GM06990 (cell line): ENCODE results near the gene CCL5.

Experiments used
- DNase-seq: peaks from one replicate; pipeline ENCODE4 v3.0.0-alpha.2; 2011; ENCODE audit not compliant: insufficient read length; ENCODE audit errors: extremely low read depth
- H3K27me3 ChIP-seq: replicated peaks from 2 replicates; pipeline ENCODE4 v1.6.0; 2011; ENCODE audit warnings: low read length; ENCODE audit not compliant: control insufficient read depth, insufficient read depth
- H3K36me3 ChIP-seq: 2 replicates; pipeline ENCODE4 v1.5.1; 2011; ENCODE audit warnings: low read length; ENCODE audit not compliant: control insufficient read depth, insufficient read depth
- H3K4me3 ChIP-seq: replicated peaks from 2 replicates; pipeline ENCODE4 v1.5.1; 2011; ENCODE audit warnings: low read depth, mild to moderate bottlenecking, control low read depth, low read length
- TF ChIP-seq, protein P1 (sequence below): IDR thresholded peaks from 2 replicates; pipeline ENCODE4 v1.5.1; 2011; ENCODE audit warnings: low read length, control low read depth, mild to moderate bottlenecking, inconsistent platforms; ENCODE audit not compliant: insufficient read depth, poor library complexity, severe bottlenecking

CCL5 gene

DNA sequence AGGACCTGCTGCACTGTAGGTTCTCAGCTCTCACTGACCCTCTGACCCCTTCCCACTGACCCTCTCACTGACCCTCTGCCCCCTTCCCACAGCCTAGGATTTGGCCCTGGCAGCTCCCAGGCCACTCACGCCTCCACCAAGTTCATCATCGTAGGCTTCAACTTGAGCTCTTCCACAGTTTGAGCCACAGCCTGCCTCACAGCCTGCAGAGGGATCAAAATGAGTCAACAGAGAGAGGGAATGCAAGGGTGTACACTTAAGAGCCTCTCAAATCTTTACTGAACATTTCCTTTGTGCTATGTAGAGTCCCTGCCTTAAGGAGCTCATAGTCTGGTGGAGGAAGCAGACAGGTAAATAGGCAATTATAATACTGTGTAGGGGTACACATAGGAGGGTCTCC lies 23.6 kb downstream of the CCL5 start:
- H3K36me3 ChIP-seq: peaks cover 9% of the 10 kb centered on the region
- TF ChIP-seq, protein P1, sequence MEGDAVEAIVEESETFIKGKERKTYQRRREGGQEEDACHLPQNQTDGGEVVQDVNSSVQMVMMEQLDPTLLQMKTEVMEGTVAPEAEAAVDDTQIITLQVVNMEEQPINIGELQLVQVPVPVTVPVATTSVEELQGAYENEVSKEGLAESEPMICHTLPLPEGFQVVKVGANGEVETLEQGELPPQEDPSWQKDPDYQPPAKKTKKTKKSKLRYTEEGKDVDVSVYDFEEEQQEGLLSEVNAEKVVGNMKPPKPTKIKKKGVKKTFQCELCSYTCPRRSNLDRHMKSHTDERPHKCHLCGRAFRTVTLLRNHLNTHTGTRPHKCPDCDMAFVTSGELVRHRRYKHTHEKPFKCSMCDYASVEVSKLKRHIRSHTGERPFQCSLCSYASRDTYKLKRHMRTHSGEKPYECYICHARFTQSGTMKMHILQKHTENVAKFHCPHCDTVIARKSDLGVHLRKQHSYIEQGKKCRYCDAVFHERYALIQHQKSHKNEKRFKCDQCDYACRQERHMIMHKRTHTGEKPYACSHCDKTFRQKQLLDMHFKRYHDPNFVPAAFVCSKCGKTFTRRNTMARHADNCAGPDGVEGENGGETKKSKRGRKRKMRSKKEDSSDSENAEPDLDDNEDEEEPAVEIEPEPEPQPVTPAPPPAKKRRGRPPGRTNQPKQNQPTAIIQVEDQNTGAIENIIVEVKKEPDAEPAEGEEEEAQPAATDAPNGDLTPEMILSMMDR: no peak

GRCh38 chr17:35855965-35856364 lies 24.2 kb downstream of the CCL5 start:
- Histone ChIP-seq H3K27me3 (no peaks in the 10 kb centered on the region), H3K36me3 (peaks cover 9% of the 10 kb centered on the region), H3K4me3 (no peak overlapping the region)
- TF ChIP-seq, protein P1: no peak
- no peak for DNase-seq

More for the DNA sequence above, 23.6 kb downstream of the CCL5 start:
- Histone ChIP-seq H3K4me3 (no peak overlapping the region), H3K27me3 (no peaks in the 10 kb centered on the region)
- no peak for DNase-seq

GRCh38 chr17:35849469-35850348 lies 30.5 kb downstream of the CCL5 start:
- TF ChIP-seq, protein P1: peak; percentile 79
- Histone ChIP-seq H3K36me3 (peaks cover 8% of the 10 kb centered on the region), H3K27me3 (no peaks in the 10 kb centered on the region), H3K4me3 (no peak overlapping the region)
- peak; percentile 12 for DNase-seq

- Histone ChIP-seq H3K36me3 (peaks cover 13% of the 10 kb centered on the region), H3K27me3 (no peaks in the 10 kb centered on the region)
- TF ChIP-seq, protein P1: no peak
These were observed 32.4 kb downstream of the CCL5 start for GRCh38 chr17:35847633-35848373.

GRCh38 chr17:35847006-35847405 lies 33.2 kb downstream of the CCL5 start:
- Histone ChIP-seq H3K27me3 (no peaks in the 10 kb centered on the region), H3K4me3 (no peak overlapping the region), H3K36me3 (peaks cover 10% of the 10 kb centered on the region)
- no peak for DNase-seq
- TF ChIP-seq, protein P1: no peak

More at GRCh38 chr17:35847633-35848373, 32.4 kb downstream of the CCL5 start:
- no peak for DNase-seq
- no peak overlapping the region for H3K4me3 ChIP-seq
